GM12878 (cell line): ENCODE results near the gene SRSF10. TPM values are rescaled to one million over a fixed set of nuclear protein-coding genes. Genes with fewer than 3 reads are reported as not detected.
"Not testable (repeated sequence)": the region's sequence is repeated elsewhere in the genome, so short reads cannot be mapped to it uniquely, and the experiment has no call there.

Experiments used
- ATAC-seq: fragments of 200-7000 bp; cut with Tn5 transposase; 3 replicates; pipeline ENCODE4 v1.9.1; 2020; ENCODE audit warnings: mild to moderate bottlenecking, moderate library complexity
- BruUV-seq: library from RNA; stranded (reverse); fragments of 400-500 nt; replicated peaks from 2 replicates; lab custom pipeline; 2021; lab: Mats Ljungman, UMichigan
- CTCF ChIA-PET: fragments of 300-600 bp; sonication (Branson Sonifier 250); formaldehyde crosslinking; extraction: SDS; loops from one replicate; lab custom pipeline; 2021; ENCODE audit warnings: inconsistent platforms; lab: Yijun Ruan, JAX
- POLR2A ChIA-PET: fragments of 350-600 bp; formaldehyde crosslinking; extraction: SDS; loops from one replicate; lab custom pipeline; 2021; ENCODE audit warnings: inconsistent platforms; lab: Charles Lee
- RAD21 ChIA-PET: fragments of 300-600 bp; sonication (Branson Sonifier 250); formaldehyde crosslinking; loops from one replicate; lab custom pipeline; 2023; ENCODE audit warnings: antibody characterized with exemption; ENCODE audit not compliant: unreplicated experiment; lab: Charles Lee
- SMC1A ChIA-PET: fragments of 300-600 bp; sonication (Branson Sonifier 250); formaldehyde crosslinking; loops from one replicate; lab custom pipeline; 2023; ENCODE audit not compliant: unreplicated experiment, uncharacterized antibody; lab: Charles Lee
- DNase-seq: peaks from one replicate; pipeline ENCODE4 v3.0.0-alpha.2; 2011; ENCODE audit warnings: low read depth, low spot score
- FAIRE-seq: peaks from 3 replicates; lab custom pipeline; 2011; peaks lifted over from hg19 to GRCh38; lab: Jason Lieb, UNC
- H2AFZ ChIP-seq: 2 replicates; pipeline ENCODE4 v1.6.0; 2011; ENCODE audit warnings: low read depth, low read length, control low read depth; ENCODE audit not compliant: control insufficient read depth
- H3K27ac ChIP-seq: 2 replicates; pipeline ENCODE4 v1.5.1; 2011; ENCODE audit warnings: control low read depth; ENCODE audit not compliant: control insufficient read depth, insufficient read depth
- H3K27me3 ChIP-seq, 2 experiments: replicated peaks in 1 of 2; 2 replicates each; pipeline versions ENCODE4 v1.6.0 to v1.6.1; 2011; ENCODE audit warnings: low read length in 1 of 2; ENCODE audit not compliant: control insufficient read depth in 2 of 2, insufficient read depth in 2 of 2
- H3K36me3 ChIP-seq, 2 experiments: 2 replicates each; pipeline ENCODE4 v1.5.1; 2011; ENCODE audit warnings: low read length in 1 of 2; ENCODE audit not compliant: control insufficient read depth in 2 of 2, insufficient read depth in 2 of 2
- H3K4me1 ChIP-seq: 2 replicates; pipeline ENCODE4 v1.6.1; 2011; ENCODE audit warnings: mild to moderate bottlenecking, low read length, moderate library complexity, mixed read lengths; ENCODE audit not compliant: control insufficient read depth, insufficient read depth
- H3K4me2 ChIP-seq: 2 replicates; pipeline ENCODE4 v1.6.0; 2011; ENCODE audit warnings: control low read depth; ENCODE audit not compliant: control insufficient read depth, insufficient read depth
- H3K4me3 ChIP-seq: fragments of 200-600 bp; sonication (generic); 2 replicates; pipeline ENCODE4 v1.5.1; 2016
- H3K79me2 ChIP-seq: 2 replicates; pipeline ENCODE4 v1.6.0; 2011; ENCODE audit warnings: low read length; ENCODE audit not compliant: control insufficient read depth, insufficient read depth
- H3K9ac ChIP-seq: 2 replicates; pipeline ENCODE4 v1.8.0; 2011; ENCODE audit warnings: low read length, control low read depth, mixed read lengths; ENCODE audit not compliant: control insufficient read depth, insufficient read depth
- H3K9me3 ChIP-seq: replicated peaks from 3 replicates; pipeline ENCODE4 v1.5.1; 2011; ENCODE audit warnings: mild to moderate bottlenecking, low read length; ENCODE audit not compliant: control insufficient read depth, insufficient read depth
- H4K20me1 ChIP-seq: 2 replicates; pipeline ENCODE4 v1.6.0; 2011; ENCODE audit not compliant: control insufficient read depth, insufficient read depth
- CHD2 ChIP-seq: IDR thresholded peaks from 2 replicates; pipeline ENCODE4 v1.6.1; 2011; ENCODE audit warnings: low read depth, low read length, improper control_type of control experiment, borderline replicate concordance
- RB1 ChIP-seq: fragments of 450-650 bp; formaldehyde crosslinking; IDR thresholded peaks from 2 replicates; pipeline ENCODE4 v1.6.1; 2017; ENCODE audit warnings: mild to moderate bottlenecking, borderline replicate concordance
- WGBS: methylation state at CpG from one replicate; pipeline ENCODE4 v1.1.6; 2016; ENCODE audit warnings: low lambda C conversion rate; ENCODE audit not compliant: insufficient replicate concordance, insufficient coverage; ENCODE audit errors: missing lambda C conversion rate; 5-methylcytosine and 5-hydroxymethylcytosine counted together
- in situ Hi-C: fragments of 300-500 bp; cut with MboI; formaldehyde crosslinking; loops from 9 replicates; pipeline ENCODE4 v1.14.3; 2018; ENCODE audit warnings: mixed read lengths
- intact Hi-C: fragments of 100-400 bp; cut with micrococcal nuclease; formaldehyde crosslinking; loops from one replicate; pipeline ENCODE4 v1.14.2; 2022; ENCODE audit not compliant: unreplicated experiment
- polyA plus RNA-seq, 11 experiments: library from polyadenylated mRNA; depleted of rRNA in 4 of 11; unstranded in 6 of 11; stranded (reverse) in 5 of 11; fragments of >200 nt; fragmentation: Nextera tagmentation in 4 of 11; fragmentation: Illumina TruSeq in 1 of 11; extraction: Ambion mirVana in 4 of 11; extraction: Trizol in 1 of 11; gene quantifications; 1 replicate in 1 of 11; 2 replicates in 10 of 11; pipeline versions ENCODE4 v1.2.1 to v1.2.3, GENCODE V29; 2011 to 2016; ENCODE audit warnings: inconsistent platforms in 2 of 11, missing spikeins in 2 of 11, low read depth in 1 of 11
- total RNA-seq, 4 experiments: library from RNA; depleted of rRNA in 3 of 4; stranded (reverse); fragments of >200 nt in 3 of 4; fragmentation: Illumina TruSeq in 1 of 4; extraction: Trizol in 1 of 4; gene quantifications; 2 replicates each; pipeline versions ENCODE4 v1.2.1 to v1.2.3, GENCODE V29; 2013 to 2021
- TF ChIP-seq, protein P1 (sequence below): fragments of 450-650 bp; IDR thresholded peaks from 2 replicates; pipeline ENCODE4 v1.6.1; 2017; ENCODE audit warnings: mild to moderate bottlenecking, moderate library complexity

The SRSF10 gene
- total and polyA plus RNA-seq, 10 of the 15 experiments (the other 5 are each of a cell fraction or from before 2014, with no cell fraction given), result 157 to 279 (median 222) TPM

DNA sequence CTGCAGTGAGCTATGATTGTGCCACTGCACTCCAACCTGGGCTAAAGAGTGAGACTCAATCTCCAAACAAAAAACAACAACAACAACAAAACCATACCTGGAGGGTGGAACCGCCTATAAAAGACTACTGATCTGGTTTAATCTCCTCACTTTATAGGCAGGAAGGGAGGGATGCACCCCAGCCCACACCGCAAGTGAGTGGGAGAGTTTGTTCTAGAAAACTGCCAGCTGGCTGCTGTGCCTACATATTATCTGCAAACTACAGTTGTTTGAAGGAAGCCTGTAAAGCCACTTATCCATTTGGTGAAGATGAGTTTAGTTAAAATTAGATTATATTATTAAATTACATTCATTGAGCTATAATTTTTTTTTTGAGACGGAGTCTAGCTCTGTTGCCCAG, 9.1 kb upstream of the SRSF10 start (continued):
- TF ChIP-seq, protein P1, sequence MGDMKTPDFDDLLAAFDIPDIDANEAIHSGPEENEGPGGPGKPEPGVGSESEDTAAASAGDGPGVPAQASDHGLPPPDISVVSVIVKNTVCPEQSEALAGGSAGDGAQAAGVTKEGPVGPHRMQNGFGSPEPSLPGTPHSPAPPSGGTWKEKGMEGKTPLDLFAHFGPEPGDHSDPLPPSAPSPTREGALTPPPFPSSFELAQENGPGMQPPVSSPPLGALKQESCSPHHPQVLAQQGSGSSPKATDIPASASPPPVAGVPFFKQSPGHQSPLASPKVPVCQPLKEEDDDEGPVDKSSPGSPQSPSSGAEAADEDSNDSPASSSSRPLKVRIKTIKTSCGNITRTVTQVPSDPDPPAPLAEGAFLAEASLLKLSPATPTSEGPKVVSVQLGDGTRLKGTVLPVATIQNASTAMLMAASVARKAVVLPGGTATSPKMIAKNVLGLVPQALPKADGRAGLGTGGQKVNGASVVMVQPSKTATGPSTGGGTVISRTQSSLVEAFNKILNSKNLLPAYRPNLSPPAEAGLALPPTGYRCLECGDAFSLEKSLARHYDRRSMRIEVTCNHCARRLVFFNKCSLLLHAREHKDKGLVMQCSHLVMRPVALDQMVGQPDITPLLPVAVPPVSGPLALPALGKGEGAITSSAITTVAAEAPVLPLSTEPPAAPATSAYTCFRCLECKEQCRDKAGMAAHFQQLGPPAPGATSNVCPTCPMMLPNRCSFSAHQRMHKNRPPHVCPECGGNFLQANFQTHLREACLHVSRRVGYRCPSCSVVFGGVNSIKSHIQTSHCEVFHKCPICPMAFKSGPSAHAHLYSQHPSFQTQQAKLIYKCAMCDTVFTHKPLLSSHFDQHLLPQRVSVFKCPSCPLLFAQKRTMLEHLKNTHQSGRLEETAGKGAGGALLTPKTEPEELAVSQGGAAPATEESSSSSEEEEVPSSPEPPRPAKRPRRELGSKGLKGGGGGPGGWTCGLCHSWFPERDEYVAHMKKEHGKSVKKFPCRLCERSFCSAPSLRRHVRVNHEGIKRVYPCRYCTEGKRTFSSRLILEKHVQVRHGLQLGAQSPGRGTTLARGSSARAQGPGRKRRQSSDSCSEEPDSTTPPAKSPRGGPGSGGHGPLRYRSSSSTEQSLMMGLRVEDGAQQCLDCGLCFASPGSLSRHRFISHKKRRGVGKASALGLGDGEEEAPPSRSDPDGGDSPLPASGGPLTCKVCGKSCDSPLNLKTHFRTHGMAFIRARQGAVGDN, result no peak
- no peak for TF ChIP-seq CHD2
- no peak for TF ChIP-seq RB1

DNA sequence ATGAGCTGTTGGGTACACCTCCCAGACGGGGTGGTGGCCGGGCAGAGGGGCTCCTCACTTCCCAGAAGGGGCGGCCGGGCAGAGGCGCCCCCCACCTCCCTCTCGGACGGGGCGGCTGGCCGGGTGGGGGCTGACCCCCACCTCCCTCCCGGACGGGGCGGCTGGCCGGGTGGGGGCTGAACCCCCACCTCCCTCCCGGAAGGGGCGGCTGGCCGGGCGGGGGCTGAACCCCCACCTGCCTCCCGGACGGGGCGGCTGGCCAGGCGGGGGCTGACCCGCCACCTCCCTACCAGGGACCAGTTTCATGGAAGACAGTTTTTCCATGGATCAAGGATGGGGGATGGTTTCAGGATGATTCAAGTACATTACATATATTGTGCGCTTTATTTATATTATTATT, 6.9 kb upstream of the SRSF10 start:
- H3K9ac ChIP-seq, BruUV-seq, H3K79me2 ChIP-seq, FAIRE-seq, ATAC-seq, in situ Hi-C loops, H2AFZ ChIP-seq, H3K4me2 ChIP-seq, H3K9me3 ChIP-seq, H3K27me3 ChIP-seq, H3K4me3 ChIP-seq, H3K4me1 ChIP-seq, intact Hi-C loops, H4K20me1 ChIP-seq, H3K27ac ChIP-seq, H3K36me3 ChIP-seq, DNase-seq: not testable (repeated sequence)
- RAD21 ChIA-PET, result interaction anchor here (0.8 kb wide), 1 partner anchor 17 kb away, joined by 3 read pairs; no protein-coding TSS in a partner anchor
- CTCF ChIA-PET, result interaction anchor here (0.7 to 1.4 kb wide), 5 partner anchors 16 to 176 kb away, joined by 3 to 9 read pairs (median 3); no protein-coding TSS in a partner anchor
- WGBS, result 82% methylated on average over 6 of the region's 23 CpGs
- SMC1A ChIA-PET, result interaction anchor here (1.0 to 1.9 kb wide), 3 partner anchors 16 to 56 kb away, joined by 3 to 8 read pairs (median 3); partner anchors contain the start of gene PNRC2
- POLR2A ChIA-PET, result interaction anchor here (1.1 to 1.5 kb wide), 2 partner anchors 17 to 30 kb away, joined by 3 to 4 read pairs; no protein-coding TSS in a partner anchor
